Common myeloid progenitor, CD34-positive (primary cell): ENCODE measurements around the gene DCAF5.

Experiments
- CTCF ChIA-PET: fragments of 350-600 bp; sonication (Branson Sonifier 250); formaldehyde crosslinking; loops from one replicate; lab custom pipeline; 2021; ENCODE audit warnings: antibody characterized with exemption; lab: Charles Lee
- POLR2A ChIA-PET: fragments of 350-600 bp; sonication (Branson Sonifier 250); formaldehyde crosslinking; loops from one replicate; lab custom pipeline; 2021; ENCODE audit warnings: antibody characterized with exemption; lab: Charles Lee
- DNase-seq, 3 donors: peaks; one replicate each; pipeline versions ENCODE4 v3.0.0 to v3.0.0-alpha.2; 2013
- H3K27ac ChIP-seq, 2 experiments: 1 replicate in 1 of 2; 2 replicates in 1 of 2; pipeline ENCODE4 v1.7.0; 2013; ENCODE audit warnings: inconsistent platforms in 2 of 2, low read length in 2 of 2, mild to moderate bottlenecking in 2 of 2, low read depth in 1 of 2, moderate library complexity in 1 of 2; ENCODE audit not compliant: severe bottlenecking in 2 of 2, insufficient read depth in 1 of 2, poor library complexity in 1 of 2
- H3K27me3 ChIP-seq, 5 experiments: replicated peaks in 2 of 5; 1 replicate in 3 of 5; 2 replicates in 2 of 5; pipeline versions ENCODE4 v1.6.1 to v1.7.0; 2013; ENCODE audit warnings: low read length in 4 of 5, mild to moderate bottlenecking in 2 of 5, moderate library complexity in 2 of 5, inconsistent platforms in 1 of 5; ENCODE audit not compliant: insufficient read depth in 5 of 5, control insufficient read depth in 4 of 5
- H3K36me3 ChIP-seq, 4 experiments: 1 replicate in 2 of 4; 2 replicates in 2 of 4; pipeline versions ENCODE4 v1.6.1 to v1.7.0; 2013; ENCODE audit warnings: low read length in 3 of 4, control low read depth in 1 of 4, mild to moderate bottlenecking in 1 of 4; ENCODE audit not compliant: control insufficient read depth in 4 of 4, insufficient read depth in 4 of 4
- H3K4me1 ChIP-seq, 4 experiments: 1 replicate in 3 of 4; 2 replicates in 1 of 4; pipeline versions ENCODE4 v1.6.1 to v1.7.1; 2013; ENCODE audit warnings: low read length in 3 of 4, mild to moderate bottlenecking in 3 of 4, control low read depth in 1 of 4, inconsistent platforms in 1 of 4, moderate library complexity in 1 of 4; ENCODE audit not compliant: control insufficient read depth in 4 of 4, insufficient read depth in 4 of 4; ENCODE audit errors: control extremely low read depth in 1 of 4
- H3K4me3 ChIP-seq, 7 experiments: 1 replicate in 4 of 7; 2 replicates in 3 of 7; pipeline versions ENCODE4 v1.5.1 to v1.7.0; 2013; ENCODE audit warnings: mild to moderate bottlenecking in 7 of 7, low read length in 6 of 7, moderate library complexity in 6 of 7, inconsistent platforms in 2 of 7, low read depth in 2 of 7, control low read depth in 1 of 7; ENCODE audit not compliant: insufficient read depth in 4 of 7, control insufficient read depth in 1 of 7; ENCODE audit errors: extremely low read depth in 1 of 7
- H3K9me3 ChIP-seq, 5 experiments: 1 replicate in 4 of 5; 2 replicates in 1 of 5; pipeline versions ENCODE4 v1.6.1 to v1.7.1; 2013; ENCODE audit warnings: low read length in 4 of 5, mild to moderate bottlenecking in 2 of 5, inconsistent platforms in 1 of 5, low read depth in 1 of 5, moderate library complexity in 1 of 5; ENCODE audit not compliant: control insufficient read depth in 4 of 5, insufficient read depth in 2 of 5; ENCODE audit errors: control extremely low read depth in 1 of 5
- WGBS: methylation state at CpG from one replicate; pipeline ENCODE4 v1.1.5; 2013; ENCODE audit not compliant: insufficient coverage; 5-methylcytosine and 5-hydroxymethylcytosine counted together

The DCAF5 gene

GRCh38 chr14:69005432-69006148 lies 147.3 kb downstream of the DCAF5 start:
- H3K4me3 ChIP-seq: no peak overlapping the region
- 94% methylated on average over 8 of the region's 11 CpGs for WGBS
- no peak overlapping the region for H3K27ac ChIP-seq
- peaks cover 0 to 2% (median 0%) of the 10 kb centered on the region in 4 experiments for H3K4me1 ChIP-seq
- ChIA-PET CTCF (interaction anchor here (1.1 kb wide), 1 partner anchor 91 kb away, joined by 3 read pairs; no protein-coding TSS in a partner anchor), POLR2A (no interaction called here)
- H3K27me3 ChIP-seq: no peaks in the 10 kb centered on the region
- DNase-seq: no peak
- H3K9me3 ChIP-seq: no peaks in the 10 kb centered on the region
- H3K36me3 ChIP-seq: no peaks in the 10 kb centered on the region

GRCh38 chr14:69004731-69005431 lies 148.0 kb downstream of the DCAF5 start:
- WGBS: 100% methylated on average over 2 of the region's 7 CpGs
- Histone ChIP-seq H3K36me3 (no peaks in the 10 kb centered on the region), H3K4me1 (peaks cover 0 to 2% (median 0%) of the 10 kb centered on the region in 4 experiments), H3K9me3 (no peaks in the 10 kb centered on the region), H3K4me3 (no peak overlapping the region), H3K27me3 (no peaks in the 10 kb centered on the region), H3K27ac (no peak overlapping the region)
- POLR2A ChIA-PET: no interaction called here
- CTCF ChIA-PET: interaction anchor here (1.1 kb wide), 1 partner anchor 90 kb away, joined by 3 read pairs; no protein-coding TSS in a partner anchor
- no peak for DNase-seq

- no peak overlapping the region for H3K4me3 ChIP-seq
- no peaks in the 10 kb centered on the region for H3K36me3 ChIP-seq
- no peaks in the 10 kb centered on the region for H3K9me3 ChIP-seq
- 88% methylated on average over 10 of the region's 10 CpGs for WGBS
- no peak overlapping the region for H3K27ac ChIP-seq
- POLR2A ChIA-PET: no interaction called here
- H3K27me3 ChIP-seq: no peaks in the 10 kb centered on the region
- H3K4me1 ChIP-seq: peaks cover 0 to 2% (median 0%) of the 10 kb centered on the region in 4 experiments
- DNase-seq: no peak
- CTCF ChIA-PET: interaction anchor here (0.9 to 1.9 kb wide), 3 partner anchors 11 to 94 kb away, joined by 3 to 6 read pairs (median 5); no protein-coding TSS in a partner anchor
Measured at GRCh38 chr14:69003626-69004025, 149.3 kb downstream of the DCAF5 start.

GRCh38 chr14:69002069-69002468 lies 150.8 kb downstream of the DCAF5 start:
- H3K27me3 ChIP-seq: no peaks in the 10 kb centered on the region
- H3K9me3 ChIP-seq: no peaks in the 10 kb centered on the region
- ChIA-PET POLR2A (interaction anchor here (0.6 kb wide), 1 partner anchor 1162 kb away, joined by 5 read pairs; no protein-coding TSS in a partner anchor), CTCF (interaction anchor here (0.7 to 1.9 kb wide), 10 partner anchors 8 to 98 kb away, joined by 3 to 6 read pairs (median 3); no protein-coding TSS in a partner anchor)
- DNase-seq: peak in 2 of 3 donors; percentile 19
- WGBS: 77% methylated on average over 3 of the region's 3 CpGs
- H3K36me3 ChIP-seq: no peaks in the 10 kb centered on the region
- peaks cover 0 to 2% (median 0%) of the 10 kb centered on the region in 4 experiments for H3K4me1 ChIP-seq
- H3K4me3 ChIP-seq: no peak overlapping the region
- no peak overlapping the region for H3K27ac ChIP-seq

GRCh38 chr14:69001375-69001774 lies 151.5 kb downstream of the DCAF5 start:
- DNase-seq: no peak
- no peaks in the 10 kb centered on the region for H3K27me3 ChIP-seq
- H3K27ac ChIP-seq: no peak overlapping the region
- H3K9me3 ChIP-seq: no peaks in the 10 kb centered on the region
- peaks cover 0 to 2% (median 0%) of the 10 kb centered on the region in 4 experiments for H3K4me1 ChIP-seq
- no peaks in the 10 kb centered on the region for H3K36me3 ChIP-seq
- ChIA-PET CTCF (interaction anchor here (1.3 to 2.5 kb wide), 3 partner anchors 9 to 89 kb away, joined by 3 to 14 read pairs (median 5); no protein-coding TSS in a partner anchor), POLR2A (no interaction called here)
- WGBS: 92% methylated on average over 2 of the region's 2 CpGs
- no peak overlapping the region for H3K4me3 ChIP-seq
